GM23338 (cell line): ENCODE data around the gene MRPS34. TPM values are rescaled to one million over a fixed set of nuclear protein-coding genes. Genes with fewer than 3 reads are reported as not detected.

ENCODE experiments used
- ATAC-seq: fragments of 200-7000 bp; cut with Tn5 transposase; 3 replicates; pipeline ENCODE4 v1.9.1; 2020
- DNase-seq: peaks from one replicate; pipeline ENCODE4 v3.0.0-alpha.2; 2015; ENCODE audit warnings: low spot score
- H2AFZ ChIP-seq: fragments of 200-600 bp; sonication (generic); 2 replicates; pipeline ENCODE4 v1.8.0; 2016; ENCODE audit warnings: antibody characterized with exemption, mild to moderate bottlenecking, moderate library complexity
- H3F3A ChIP-seq: fragments of 200-600 bp; sonication (generic); replicated peaks from 2 replicates; pipeline ENCODE4 v1.8.0; 2017; ENCODE audit warnings: antibody characterized with exemption, mixed run types, low read depth
- H3K27ac ChIP-seq: fragments of 200-600 bp; sonication (generic); 2 replicates; pipeline ENCODE4 v1.6.1; 2016; ENCODE audit warnings: low read depth
- H3K27me3 ChIP-seq: fragments of 200-600 bp; sonication (generic); 2 replicates; pipeline ENCODE4 v1.8.0; 2016; ENCODE audit warnings: mild to moderate bottlenecking, mixed run types, moderate library complexity; ENCODE audit not compliant: insufficient read depth
- H3K36me3 ChIP-seq: fragments of 200-600 bp; sonication (generic); 2 replicates; pipeline ENCODE4 v1.8.0; 2016; ENCODE audit warnings: mild to moderate bottlenecking; ENCODE audit not compliant: insufficient read depth
- H3K4me1 ChIP-seq: fragments of 200-600 bp; sonication (generic); 2 replicates; pipeline ENCODE4 v1.8.0; 2016; ENCODE audit warnings: mild to moderate bottlenecking, moderate library complexity; ENCODE audit not compliant: insufficient read depth
- H3K4me2 ChIP-seq: fragments of 200-600 bp; sonication (generic); 2 replicates; pipeline ENCODE4 v1.7.1; 2017; ENCODE audit warnings: mixed run types
- H3K4me3 ChIP-seq: fragments of 200-600 bp; sonication (generic); 2 replicates; pipeline ENCODE4 v1.6.1; 2016; ENCODE audit warnings: mixed run types
- H3K79me2 ChIP-seq: fragments of 200-600 bp; sonication (generic); replicated peaks from 2 replicates; pipeline ENCODE4 v1.8.0; 2017; ENCODE audit warnings: mild to moderate bottlenecking; ENCODE audit not compliant: insufficient read depth
- H3K9me2 ChIP-seq: fragments of 200-600 bp; sonication (generic); 2 replicates; pipeline ENCODE4 v1.8.0; 2017; ENCODE audit not compliant: insufficient read depth
- H4K20me1 ChIP-seq: fragments of 200-600 bp; sonication (generic); replicated peaks from 2 replicates; pipeline ENCODE4 v1.8.0; 2017; ENCODE audit warnings: mild to moderate bottlenecking; ENCODE audit not compliant: insufficient read depth
- H3K27ac Mint-ChIP-seq: 2 replicates; pipeline ENCODE4 v1.8.0; 2020; ENCODE audit warnings: inconsistent platforms, mild to moderate bottlenecking, moderate library complexity, mixed read lengths
- H3K27me3 Mint-ChIP-seq: 3 replicates; pipeline ENCODE4 v1.8.0; 2022; ENCODE audit warnings: low read depth, mild to moderate bottlenecking, moderate library complexity, mixed read lengths, inconsistent platforms; ENCODE audit not compliant: insufficient read depth, poor library complexity
- H3K36me3 Mint-ChIP-seq: 3 replicates; pipeline ENCODE4 v1.8.0; 2021; ENCODE audit warnings: low read depth, mild to moderate bottlenecking, inconsistent platforms, moderate library complexity, mixed read lengths
- H3K4me1 Mint-ChIP-seq: 3 replicates; pipeline ENCODE4 v1.8.0; 2020; ENCODE audit warnings: mild to moderate bottlenecking, inconsistent platforms, mixed read lengths
- H3K4me3 Mint-ChIP-seq: 3 replicates; pipeline ENCODE4 v1.8.0; 2021; ENCODE audit warnings: moderate library complexity, mild to moderate bottlenecking, inconsistent platforms, mixed read lengths
- H3K9me3 Mint-ChIP-seq: 3 replicates; pipeline ENCODE4 v1.8.0; 2020; ENCODE audit warnings: moderate library complexity, mild to moderate bottlenecking, inconsistent platforms, mixed read lengths
- CREB1 ChIP-seq: fragments of 250-450 bp; sonication (Bioruptor Pico); IDR thresholded peaks from 2 replicates; pipeline ENCODE4 v1.5.0; 2020; ENCODE audit warnings: low read depth, mild to moderate bottlenecking, moderate library complexity
- CTCF ChIP-seq, 2 experiments: fragments of 200-600 bp in 1 of 2; sonication (generic) in 1 of 2; conservative IDR thresholded peaks; 2 replicates each; pipeline versions ENCODE4 v1.5.1 to v1.6.1; 2016 to 2017; ENCODE audit warnings: antibody characterized with exemption in 2 of 2, low read depth in 2 of 2, mild to moderate bottlenecking in 2 of 2, moderate library complexity in 1 of 2
- ETS1 ChIP-seq: IDR thresholded peaks from 2 replicates; pipeline ENCODE4 v1.6.1; 2016; ENCODE audit warnings: antibody characterized with exemption
- EZH2 ChIP-seq: fragments of 200-600 bp; sonication (generic); IDR thresholded peaks from one replicate; pipeline ENCODE4 v1.8.0; 2017; ENCODE audit warnings: antibody characterized with exemption, mild to moderate bottlenecking, low read depth; ENCODE audit not compliant: unreplicated experiment
- EZH2phosphoT487 ChIP-seq: fragments of 200-600 bp; sonication (generic); IDR thresholded peaks from one replicate; pipeline ENCODE4 v1.8.1; 2018; ENCODE audit warnings: antibody characterized with exemption; ENCODE audit not compliant: unreplicated experiment
- JUNB ChIP-seq: IDR thresholded peaks from one replicate; pipeline ENCODE4 v1.6.1; 2016; ENCODE audit warnings: antibody characterized with exemption; ENCODE audit not compliant: unreplicated experiment
- NANOG ChIP-seq: IDR thresholded peaks from 2 replicates; pipeline ENCODE4 v1.6.1; 2016; ENCODE audit warnings: antibody characterized with exemption, borderline replicate concordance
- POLR2AphosphoS5 ChIP-seq: IDR thresholded peaks from 2 replicates; pipeline ENCODE4 v1.6.1; 2016; ENCODE audit warnings: antibody characterized with exemption, low read depth
- STAT1 ChIP-seq: IDR thresholded peaks from one replicate; pipeline ENCODE4 v1.6.1; 2016; ENCODE audit warnings: antibody characterized with exemption; ENCODE audit not compliant: unreplicated experiment
- ZNF114 ChIP-seq: fragments of 250-450 bp; sonication (Bioruptor Pico); IDR thresholded peaks from 2 replicates; pipeline ENCODE4 v1.5.0; 2020; ENCODE audit warnings: mild to moderate bottlenecking, moderate library complexity
- ZNF331 ChIP-seq: fragments of 250-450 bp; sonication (Bioruptor Pico); IDR thresholded peaks from 2 replicates; pipeline ENCODE4 v1.5.0; 2020; ENCODE audit warnings: low read depth, mild to moderate bottlenecking, moderate library complexity
- polyA plus RNA-seq: library from polyadenylated mRNA; unstranded; fragments of >200 nt; fragmentation: Nextera tagmentation; extraction: Ambion mirVana; gene quantifications from 2 replicates; pipeline ENCODE4 v1.2.1, GENCODE V29; 2016
- total RNA-seq: library from RNA; depleted of rRNA; stranded (reverse); fragments of >200 nt; shearing (Covaris generic); gene quantifications from 2 replicates; pipeline ENCODE4 v1.2.3, GENCODE V29; 2014
- TF ChIP-seq, protein P1 (sequence below): fragments of 250-450 bp; sonication (Bioruptor Pico); IDR thresholded peaks from 2 replicates; pipeline ENCODE4 v1.5.0; 2020; ENCODE audit warnings: mild to moderate bottlenecking, moderate library complexity
- TF ChIP-seq, protein P2 (sequence below): IDR thresholded peaks from one replicate; pipeline ENCODE4 v1.6.1; 2018; ENCODE audit warnings: antibody characterized with exemption; ENCODE audit not compliant: unreplicated experiment

MRPS34 gene
- total and polyA plus RNA-seq, 2 experiments from 2014 or later = 248 to 391 TPM

- no peak for TF ChIP-seq EZH2phosphoT487
- no peak for TF ChIP-seq POLR2AphosphoS5
- no peak for TF ChIP-seq STAT1
- no peak for TF ChIP-seq NANOG
- TF ChIP-seq, protein P1, sequence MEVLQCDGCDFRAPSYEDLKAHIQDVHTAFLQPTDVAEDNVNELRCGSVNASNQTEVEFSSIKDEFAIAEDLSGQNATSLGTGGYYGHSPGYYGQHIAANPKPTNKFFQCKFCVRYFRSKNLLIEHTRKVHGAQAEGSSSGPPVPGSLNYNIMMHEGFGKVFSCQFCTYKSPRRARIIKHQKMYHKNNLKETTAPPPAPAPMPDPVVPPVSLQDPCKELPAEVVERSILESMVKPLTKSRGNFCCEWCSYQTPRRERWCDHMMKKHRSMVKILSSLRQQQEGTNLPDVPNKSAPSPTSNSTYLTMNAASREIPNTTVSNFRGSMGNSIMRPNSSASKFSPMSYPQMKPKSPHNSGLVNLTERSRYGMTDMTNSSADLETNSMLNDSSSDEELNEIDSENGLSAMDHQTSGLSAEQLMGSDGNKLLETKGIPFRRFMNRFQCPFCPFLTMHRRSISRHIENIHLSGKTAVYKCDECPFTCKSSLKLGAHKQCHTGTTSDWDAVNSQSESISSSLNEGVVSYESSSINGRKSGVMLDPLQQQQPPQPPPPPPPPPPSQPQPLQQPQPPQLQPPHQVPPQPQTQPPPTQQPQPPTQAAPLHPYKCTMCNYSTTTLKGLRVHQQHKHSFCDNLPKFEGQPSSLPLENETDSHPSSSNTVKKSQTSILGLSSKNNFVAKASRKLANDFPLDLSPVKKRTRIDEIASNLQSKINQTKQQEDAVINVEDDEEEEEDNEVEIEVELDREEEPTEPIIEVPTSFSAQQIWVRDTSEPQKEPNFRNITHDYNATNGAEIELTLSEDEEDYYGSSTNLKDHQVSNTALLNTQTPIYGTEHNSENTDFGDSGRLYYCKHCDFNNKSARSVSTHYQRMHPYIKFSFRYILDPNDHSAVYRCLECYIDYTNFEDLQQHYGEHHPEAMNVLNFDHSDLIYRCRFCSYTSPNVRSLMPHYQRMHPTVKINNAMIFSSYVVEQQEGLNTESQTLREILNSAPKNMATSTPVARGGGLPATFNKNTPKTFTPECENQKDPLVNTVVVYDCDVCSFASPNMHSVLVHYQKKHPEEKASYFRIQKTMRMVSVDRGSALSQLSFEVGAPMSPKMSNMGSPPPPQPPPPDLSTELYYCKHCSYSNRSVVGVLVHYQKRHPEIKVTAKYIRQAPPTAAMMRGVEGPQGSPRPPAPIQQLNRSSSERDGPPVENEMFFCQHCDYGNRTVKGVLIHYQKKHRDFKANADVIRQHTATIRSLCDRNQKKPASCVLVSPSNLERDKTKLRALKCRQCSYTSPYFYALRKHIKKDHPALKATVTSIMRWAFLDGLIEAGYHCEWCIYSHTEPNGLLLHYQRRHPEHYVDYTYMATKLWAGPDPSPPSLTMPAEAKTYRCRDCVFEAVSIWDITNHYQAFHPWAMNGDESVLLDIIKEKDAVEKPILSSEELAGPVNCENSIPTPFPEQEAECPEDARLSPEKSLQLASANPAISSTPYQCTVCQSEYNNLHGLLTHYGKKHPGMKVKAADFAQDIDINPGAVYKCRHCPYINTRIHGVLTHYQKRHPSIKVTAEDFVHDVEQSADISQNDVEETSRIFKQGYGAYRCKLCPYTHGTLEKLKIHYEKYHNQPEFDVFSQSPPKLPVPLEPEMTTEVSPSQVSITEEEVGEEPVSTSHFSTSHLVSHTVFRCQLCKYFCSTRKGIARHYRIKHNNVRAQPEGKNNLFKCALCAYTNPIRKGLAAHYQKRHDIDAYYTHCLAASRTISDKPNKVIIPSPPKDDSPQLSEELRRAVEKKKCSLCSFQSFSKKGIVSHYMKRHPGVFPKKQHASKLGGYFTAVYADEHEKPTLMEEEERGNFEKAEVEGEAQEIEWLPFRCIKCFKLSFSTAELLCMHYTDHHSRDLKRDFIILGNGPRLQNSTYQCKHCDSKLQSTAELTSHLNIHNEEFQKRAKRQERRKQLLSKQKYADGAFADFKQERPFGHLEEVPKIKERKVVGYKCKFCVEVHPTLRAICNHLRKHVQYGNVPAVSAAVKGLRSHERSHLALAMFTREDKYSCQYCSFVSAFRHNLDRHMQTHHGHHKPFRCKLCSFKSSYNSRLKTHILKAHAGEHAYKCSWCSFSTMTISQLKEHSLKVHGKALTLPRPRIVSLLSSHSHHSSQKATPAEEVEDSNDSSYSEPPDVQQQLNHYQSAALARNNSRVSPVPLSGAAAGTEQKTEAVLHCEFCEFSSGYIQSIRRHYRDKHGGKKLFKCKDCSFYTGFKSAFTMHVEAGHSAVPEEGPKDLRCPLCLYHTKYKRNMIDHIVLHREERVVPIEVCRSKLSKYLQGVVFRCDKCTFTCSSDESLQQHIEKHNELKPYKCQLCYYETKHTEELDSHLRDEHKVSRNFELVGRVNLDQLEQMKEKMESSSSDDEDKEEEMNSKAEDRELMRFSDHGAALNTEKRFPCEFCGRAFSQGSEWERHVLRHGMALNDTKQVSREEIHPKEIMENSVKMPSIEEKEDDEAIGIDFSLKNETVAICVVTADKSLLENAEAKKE = no peak
- TF ChIP-seq, protein P2, sequence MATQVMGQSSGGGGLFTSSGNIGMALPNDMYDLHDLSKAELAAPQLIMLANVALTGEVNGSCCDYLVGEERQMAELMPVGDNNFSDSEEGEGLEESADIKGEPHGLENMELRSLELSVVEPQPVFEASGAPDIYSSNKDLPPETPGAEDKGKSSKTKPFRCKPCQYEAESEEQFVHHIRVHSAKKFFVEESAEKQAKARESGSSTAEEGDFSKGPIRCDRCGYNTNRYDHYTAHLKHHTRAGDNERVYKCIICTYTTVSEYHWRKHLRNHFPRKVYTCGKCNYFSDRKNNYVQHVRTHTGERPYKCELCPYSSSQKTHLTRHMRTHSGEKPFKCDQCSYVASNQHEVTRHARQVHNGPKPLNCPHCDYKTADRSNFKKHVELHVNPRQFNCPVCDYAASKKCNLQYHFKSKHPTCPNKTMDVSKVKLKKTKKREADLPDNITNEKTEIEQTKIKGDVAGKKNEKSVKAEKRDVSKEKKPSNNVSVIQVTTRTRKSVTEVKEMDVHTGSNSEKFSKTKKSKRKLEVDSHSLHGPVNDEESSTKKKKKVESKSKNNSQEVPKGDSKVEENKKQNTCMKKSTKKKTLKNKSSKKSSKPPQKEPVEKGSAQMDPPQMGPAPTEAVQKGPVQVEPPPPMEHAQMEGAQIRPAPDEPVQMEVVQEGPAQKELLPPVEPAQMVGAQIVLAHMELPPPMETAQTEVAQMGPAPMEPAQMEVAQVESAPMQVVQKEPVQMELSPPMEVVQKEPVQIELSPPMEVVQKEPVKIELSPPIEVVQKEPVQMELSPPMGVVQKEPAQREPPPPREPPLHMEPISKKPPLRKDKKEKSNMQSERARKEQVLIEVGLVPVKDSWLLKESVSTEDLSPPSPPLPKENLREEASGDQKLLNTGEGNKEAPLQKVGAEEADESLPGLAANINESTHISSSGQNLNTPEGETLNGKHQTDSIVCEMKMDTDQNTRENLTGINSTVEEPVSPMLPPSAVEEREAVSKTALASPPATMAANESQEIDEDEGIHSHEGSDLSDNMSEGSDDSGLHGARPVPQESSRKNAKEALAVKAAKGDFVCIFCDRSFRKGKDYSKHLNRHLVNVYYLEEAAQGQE = no peak
- no peak for TF ChIP-seq CTCF (conservative IDR thresholded peaks at IDR 0.05; ENCODE audit: low read depth in 2 of 2)
- no peak for TF ChIP-seq EZH2
- TF ChIP-seq ZNF331 (CRISPR knock-in tag) = no peak
- TF ChIP-seq JUNB = no peak
- no peak for TF ChIP-seq CREB1 (CRISPR knock-in tag)
- no peak for TF ChIP-seq ZNF114
- TF ChIP-seq ETS1 = no peak
- Histone ChIP-seq H4K20me1 (no peaks in the 10 kb centered on the region; the same call in 1 of the 2 replicates), H3K4me3 (no peak overlapping the region), H3K36me3 (no peaks in the 10 kb centered on the region), H2AFZ (no peak overlapping the region), H3K27me3 (no peaks in the 10 kb centered on the region), H3K27ac (no peak overlapping the region), H3K79me2 (no peaks in the 10 kb centered on the region), H3K4me2 (no peak overlapping the region), H3K9me2 (no peaks in the 10 kb centered on the region), H3F3A (no peaks in the 10 kb centered on the region; the same call in 1 of the 2 replicates), H3K4me1 (no peaks in the 10 kb centered on the region)
- Mint-ChIP-seq H3K27me3 (no peaks in the 10 kb centered on the region), H3K27ac (no peak overlapping the region), H3K9me3 (no peaks in the 10 kb centered on the region), H3K36me3 (peaks cover 6% of the 10 kb centered on the region; the same call in 2 of the 3 replicates), H3K4me1 (no peaks in the 10 kb centered on the region), H3K4me3 (no peak overlapping the region)
- no peak for ATAC-seq
- DNase-seq = no peak
These were observed 45.4 kb upstream of the MRPS34 start for GRCh38 chr16:1818204-1818872.
